HG03064 (cell line): ENCODE measurements around the gene ZNF532.
A peak's percentile ranks its signal among the peaks of the same experiment; 100 is the strongest.

Source experiments
- ATAC-seq: cut with Tn5 transposase; IDR thresholded peaks from one replicate; pipeline ENCODE4 v1.9.1; 2021; ENCODE audit warnings: low read depth; ENCODE audit not compliant: unreplicated experiment

The ZNF532 gene

DNA sequence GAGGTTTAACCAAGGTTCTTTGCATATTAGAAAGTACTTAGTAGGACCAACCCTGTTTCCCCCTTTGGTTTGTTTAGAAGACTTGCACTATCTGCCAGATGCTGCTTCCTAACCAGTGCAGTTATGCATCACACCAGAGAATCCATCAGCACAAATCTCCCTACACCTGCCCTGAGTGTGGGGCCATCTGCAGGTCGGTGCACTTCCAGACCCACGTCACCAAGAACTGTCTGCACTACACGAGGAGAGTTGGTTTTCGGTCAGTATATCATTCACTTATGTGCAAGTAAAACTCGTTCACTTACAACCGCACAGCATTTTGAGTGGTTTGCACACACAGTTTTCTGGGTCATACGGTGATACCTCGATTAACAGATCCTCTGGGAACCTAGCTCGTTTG is 69.7 kb downstream of the ZNF532 start:
- ATAC-seq = no peak

DNA sequence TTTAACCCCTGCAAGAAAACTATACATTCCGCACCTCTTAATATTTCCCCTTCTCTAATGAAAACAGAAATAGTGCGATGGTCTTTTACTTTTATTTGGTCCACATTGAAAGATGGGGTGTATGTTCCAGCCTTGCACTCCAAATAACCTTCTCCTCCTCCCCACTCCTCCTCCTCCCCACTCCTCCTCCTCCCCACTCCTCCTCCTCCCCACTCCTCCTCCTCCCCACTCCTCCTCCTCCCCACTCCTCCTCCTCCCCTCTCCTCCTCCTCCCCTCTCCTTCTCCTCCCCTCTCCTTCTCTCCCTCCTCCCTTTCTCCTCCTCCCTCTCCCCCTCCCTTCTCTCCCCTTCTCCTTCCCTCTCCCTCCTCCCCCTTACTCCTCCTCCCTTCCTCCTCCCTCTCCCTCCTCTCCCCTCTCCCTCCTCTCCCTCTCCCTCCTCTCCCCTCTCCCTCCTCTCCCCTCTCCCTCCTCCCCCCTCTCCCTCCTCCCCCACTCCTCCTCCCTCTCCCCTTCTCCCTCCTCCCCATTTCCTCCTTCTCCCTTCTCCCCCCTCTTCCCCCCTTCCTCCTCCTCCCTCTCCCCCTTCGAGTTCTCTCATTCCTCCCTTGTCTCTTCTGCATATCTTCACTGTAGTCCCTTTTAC is 70.4 kb downstream of the ZNF532 start:
- ATAC-seq = no peak

DNA sequence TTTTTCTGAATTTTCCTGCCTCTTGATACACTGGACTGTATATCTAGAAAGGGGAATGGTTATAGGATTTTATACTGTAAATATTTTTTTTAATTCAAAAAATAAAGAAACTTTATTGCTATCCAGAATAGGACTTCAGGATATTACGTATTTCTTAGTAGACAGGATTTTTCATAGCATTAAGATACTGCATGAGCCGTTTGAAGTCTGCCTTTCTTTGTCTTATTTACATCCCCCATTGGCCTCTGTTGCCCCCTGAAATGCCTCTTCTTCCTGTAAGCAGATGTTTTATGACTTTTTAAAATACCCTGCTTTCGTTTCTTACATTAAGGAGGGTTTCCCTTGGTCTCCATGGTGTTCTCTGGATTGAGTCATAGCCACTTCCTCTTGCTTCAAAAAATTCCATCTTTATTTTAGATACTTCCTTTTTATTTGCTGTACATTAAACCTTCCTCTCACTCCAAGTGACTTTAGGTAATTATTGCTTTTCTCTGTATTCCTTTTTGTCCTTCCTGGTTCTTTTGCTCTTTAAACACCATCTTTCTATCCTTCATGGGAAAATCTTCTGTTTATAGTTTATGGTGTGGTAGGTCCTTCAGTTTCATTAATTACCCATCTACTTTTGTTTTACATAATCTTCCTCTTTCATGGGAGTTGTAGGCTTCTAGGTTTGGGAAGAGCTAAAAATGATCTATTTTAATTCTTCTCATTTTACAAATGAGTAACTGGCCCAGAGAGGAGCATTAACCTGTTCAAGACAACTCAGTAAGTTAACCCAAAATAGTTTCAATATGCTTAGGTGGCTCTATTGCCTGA is 72.6 kb downstream of the ZNF532 start:
- ATAC-seq = no peak

DNA sequence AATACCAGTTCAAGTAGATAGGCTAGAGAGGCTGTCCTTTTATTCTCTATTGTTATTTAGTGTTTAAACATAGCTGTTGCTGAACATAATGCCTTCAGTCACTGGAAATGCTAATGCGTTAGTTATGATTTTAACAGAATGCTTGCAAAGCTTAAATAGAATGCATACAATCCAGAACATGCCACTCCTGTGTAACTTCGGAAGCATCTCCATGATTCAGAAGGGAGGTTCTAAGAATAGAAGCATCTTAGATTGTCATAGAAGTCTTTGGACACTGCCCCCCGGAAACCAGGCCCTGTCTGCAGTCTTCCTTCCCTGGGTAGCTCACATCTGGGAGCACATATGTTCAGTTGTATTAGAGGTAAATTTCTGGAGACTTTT is 73.2 kb downstream of the ZNF532 start:
- no peak for ATAC-seq

DNA sequence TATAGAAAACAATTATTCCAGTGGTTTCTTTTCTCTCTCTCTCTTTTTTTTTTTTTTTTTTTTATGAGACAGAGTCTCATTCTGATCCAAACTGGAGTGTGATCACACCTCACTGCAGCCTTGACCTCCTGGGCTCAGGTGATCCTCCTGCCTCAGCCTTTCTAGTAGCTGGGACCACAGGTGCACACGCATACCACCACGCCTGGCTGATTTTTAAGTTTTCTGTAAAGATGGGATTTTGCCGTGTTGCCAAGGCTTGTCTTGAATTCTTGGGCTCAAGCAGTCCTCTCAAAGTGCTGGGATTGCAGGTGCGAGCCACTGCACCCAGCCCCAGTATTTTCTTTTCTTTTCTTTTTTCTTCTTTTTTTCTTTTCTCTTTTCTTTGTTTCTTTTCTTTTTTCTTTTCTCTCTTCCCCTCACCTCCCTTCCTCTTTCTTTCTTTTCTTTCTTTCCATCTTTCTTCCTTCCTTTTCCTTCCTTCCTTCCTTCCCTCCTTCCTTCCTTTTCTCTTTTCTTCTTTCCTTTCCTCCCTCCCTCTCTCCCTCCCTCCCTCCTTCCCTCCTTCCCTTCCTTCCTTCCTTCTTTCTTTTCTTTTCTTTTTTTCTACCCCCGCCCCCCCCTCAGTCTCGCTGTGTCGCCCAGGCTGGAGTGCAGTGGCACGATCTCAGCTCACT is 76.9 kb downstream of the ZNF532 start:
- no peak for ATAC-seq

DNA sequence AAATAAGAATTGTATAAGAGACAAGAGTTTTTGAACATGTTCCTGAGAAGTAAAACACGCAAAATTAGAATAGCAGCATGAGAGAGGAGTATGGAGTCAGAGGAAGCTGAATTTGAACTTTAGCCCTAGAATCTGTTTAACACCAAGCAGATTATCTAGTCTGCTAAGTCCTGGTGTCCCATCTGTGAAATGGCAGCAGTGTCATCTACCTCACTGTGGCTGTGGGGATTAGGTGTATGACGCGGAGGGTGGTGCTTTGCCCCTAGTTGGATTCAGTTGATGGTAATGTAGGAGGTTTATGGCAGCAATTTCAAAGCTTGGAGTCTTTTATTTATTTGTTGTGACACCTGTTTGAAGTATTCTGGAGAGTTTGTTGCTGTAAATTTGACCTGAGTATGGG is 79.2 kb downstream of the ZNF532 start:
- no peak for ATAC-seq

DNA sequence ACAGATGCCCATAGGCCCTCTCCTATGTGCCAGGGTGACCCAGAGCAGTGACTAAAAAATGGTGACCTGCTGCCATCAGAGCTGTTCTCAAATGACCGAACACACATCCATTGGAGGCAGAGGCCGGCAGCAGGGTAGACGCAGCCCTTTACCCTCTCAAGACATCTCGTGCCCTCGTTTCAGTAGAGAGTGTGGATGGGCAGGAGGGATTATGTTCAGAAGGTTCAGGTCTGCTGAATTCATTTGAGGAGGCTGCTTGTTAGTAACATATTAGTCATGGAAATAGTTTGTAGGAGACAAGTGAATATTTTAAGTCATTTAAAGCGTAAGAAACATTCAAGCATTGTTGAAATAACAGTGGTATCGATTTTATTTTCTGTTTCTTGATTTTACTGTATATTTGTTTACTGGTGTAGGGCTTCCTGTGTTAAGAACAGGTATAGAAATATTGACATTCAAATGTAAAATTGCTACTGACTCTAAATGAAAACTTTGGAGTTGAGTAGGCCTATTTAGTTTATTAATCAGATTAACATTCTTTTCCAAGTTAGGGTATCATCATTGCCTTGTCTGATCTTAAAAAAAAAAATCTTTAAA is 82.6 kb downstream of the ZNF532 start:
- peak; percentile 30 for ATAC-seq

DNA sequence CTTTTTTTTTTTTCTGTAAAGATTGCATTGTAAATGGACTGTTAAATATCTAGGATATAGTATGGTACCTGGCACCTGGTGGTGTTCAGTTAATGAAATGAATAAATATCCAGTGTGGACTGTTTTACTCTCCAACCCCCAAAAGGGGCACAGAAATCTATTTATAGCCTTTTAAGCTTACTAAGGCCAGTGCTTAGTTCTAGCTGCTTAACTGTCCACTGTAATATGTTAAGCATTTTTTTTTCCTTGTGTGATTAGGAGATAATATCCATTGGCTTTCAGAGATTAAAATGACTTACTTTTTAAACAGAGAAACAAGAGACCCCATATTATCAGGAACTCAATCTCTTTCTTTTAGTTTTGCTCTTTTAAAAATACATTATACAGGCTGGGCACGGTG is 84.4 kb downstream of the ZNF532 start:
- ATAC-seq = no peak

DNA sequence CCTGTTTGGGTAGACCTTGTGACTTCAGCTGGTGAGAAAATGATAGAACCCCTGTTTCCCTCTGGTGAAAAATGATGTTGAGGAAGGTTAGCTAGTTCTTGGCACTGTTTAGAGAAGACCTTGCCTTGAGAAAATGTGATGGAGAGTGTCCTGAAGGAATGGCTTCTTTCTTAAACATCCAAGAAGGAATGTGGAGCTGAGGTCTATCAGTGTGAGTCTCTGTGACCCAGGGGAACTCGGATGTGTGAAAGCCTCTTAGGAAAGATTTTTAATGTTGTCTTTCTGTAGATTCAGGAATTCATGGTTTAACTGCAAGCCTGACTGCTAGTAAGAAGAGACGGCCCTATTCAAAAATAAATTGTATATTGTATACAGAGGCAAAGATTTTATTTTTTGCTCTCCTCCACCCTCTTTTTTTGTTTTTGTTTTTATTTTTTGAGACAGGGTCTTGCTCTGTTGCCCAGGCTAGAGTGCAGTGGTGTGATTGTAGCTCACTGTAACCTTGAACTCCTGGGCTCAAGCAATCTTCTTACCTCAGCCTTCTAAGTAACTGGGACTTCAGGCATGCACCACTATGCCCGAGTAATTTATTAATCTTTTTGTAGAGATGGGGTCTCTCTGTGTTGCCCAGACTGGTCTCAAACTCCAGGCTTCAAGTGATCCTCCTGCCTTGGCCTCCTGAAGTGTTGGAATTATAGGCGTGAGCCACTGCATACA is 87.5 kb downstream of the ZNF532 start:
- no peak for ATAC-seq

DNA sequence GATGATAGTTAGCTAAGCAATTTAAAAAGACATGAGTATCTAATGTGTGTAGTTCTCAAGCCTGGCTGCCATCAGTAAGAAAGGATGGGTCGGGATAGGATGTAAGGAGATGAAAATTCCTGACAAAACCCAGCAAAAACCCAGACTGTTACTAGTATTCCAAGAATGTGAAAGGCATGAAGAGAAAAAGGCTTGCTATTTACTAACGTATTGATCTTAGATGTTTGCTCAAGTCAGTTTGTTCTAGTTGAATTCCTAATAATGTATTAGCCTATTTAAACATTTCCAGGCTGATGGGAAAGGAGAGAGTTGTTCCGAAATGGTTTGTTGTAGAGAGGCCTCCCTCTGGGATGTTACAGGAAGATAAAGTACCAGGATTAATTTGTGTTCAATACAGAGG is 88.2 kb downstream of the ZNF532 start:
- no peak for ATAC-seq

DNA sequence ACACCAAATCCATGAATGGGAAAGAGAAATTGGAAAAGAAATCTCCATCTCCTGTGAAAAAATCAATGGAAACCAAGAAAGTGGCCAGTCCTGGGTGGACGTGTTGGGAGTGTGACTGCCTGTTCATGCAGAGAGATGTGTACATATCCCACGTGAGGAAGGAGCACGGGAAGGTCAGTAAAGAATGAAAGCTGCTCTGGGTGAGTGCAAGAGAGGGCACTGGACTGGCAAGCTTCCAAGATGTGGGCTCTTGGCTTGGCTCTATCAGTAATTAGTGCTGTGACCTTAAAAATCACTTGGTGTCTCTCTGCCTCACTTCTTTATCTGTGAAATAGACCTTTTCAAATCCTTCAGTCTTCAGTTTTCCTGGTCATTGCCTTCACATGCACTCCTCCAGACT is 89.0 kb downstream of the ZNF532 start:
- no peak for ATAC-seq

DNA sequence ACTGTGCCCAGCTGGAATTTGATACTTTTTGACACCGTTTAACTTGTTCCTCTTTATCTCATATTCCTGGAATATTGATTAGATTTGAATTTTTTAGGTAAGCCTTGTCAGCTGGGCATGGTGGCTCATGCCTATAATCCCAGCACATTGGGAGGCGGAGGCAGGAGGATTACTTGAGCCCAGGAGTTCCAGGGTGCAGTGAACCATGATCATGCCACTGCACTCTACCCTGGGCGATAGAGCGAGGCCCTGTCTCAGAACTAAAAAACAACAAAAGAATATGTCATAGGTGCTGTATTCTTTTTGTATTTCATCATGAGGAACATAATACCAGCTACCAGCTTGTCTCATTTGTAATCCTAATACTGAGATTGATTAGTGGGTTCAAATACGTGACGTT is 90.3 kb downstream of the ZNF532 start:
- no peak for ATAC-seq

DNA sequence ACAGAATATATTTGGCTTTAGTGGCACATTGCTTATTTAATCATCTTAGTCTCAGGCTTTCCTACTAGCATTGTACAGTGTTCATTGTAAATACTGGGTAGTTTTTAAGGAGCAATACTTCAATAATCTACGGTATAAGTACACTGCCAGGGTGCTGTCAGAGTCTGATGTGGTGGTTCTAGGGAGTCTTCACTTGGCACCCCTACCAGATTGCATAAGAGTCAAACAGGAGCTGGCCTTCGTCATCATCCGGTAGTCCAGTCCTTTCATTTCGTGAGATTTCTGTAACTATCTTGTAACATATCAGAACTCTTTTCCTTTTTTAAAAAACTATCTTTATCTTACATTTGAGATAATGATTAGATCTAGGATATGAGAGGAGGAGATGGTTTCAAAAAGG is 91.1 kb downstream of the ZNF532 start:
- ATAC-seq = no peak

DNA sequence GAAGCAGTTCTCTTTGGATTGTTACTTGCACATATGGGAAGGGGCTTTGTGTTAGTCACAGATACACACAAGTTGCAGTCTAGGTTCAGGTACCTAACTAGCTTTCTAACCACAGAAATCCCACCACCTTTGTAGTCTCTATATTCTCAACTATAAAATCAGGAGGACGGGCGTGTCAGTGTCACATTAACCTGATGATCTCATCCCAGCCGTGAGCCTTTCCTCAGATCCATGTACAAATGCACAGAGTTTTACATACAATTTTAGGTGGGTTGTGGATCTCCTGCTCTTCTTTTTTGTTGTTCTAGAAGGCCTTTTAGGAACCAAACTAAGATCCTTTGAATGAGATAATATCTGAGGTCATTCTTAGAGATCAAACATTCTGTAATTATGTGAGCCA is 94.0 kb downstream of the ZNF532 start:
- no peak for ATAC-seq

DNA sequence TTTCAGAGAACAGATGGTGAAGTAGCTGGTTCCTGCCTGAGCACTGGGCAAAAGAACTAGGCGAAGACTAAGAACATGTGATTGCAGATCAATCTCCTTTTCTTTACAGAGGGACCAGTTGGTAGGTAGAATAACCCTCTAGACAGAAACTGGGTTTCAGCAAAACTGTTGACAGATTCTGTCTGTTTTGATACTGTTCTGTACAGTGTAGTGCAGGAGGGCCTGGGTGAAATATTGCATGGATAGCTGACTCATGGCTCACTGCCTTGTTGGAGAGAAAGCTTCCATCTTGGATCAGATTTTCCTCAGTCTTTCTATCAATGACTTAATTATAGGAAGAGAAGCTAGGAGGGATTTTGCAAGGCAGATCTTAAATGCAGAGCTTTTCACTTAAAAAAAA is 95.8 kb downstream of the ZNF532 start:
- no peak for ATAC-seq

DNA sequence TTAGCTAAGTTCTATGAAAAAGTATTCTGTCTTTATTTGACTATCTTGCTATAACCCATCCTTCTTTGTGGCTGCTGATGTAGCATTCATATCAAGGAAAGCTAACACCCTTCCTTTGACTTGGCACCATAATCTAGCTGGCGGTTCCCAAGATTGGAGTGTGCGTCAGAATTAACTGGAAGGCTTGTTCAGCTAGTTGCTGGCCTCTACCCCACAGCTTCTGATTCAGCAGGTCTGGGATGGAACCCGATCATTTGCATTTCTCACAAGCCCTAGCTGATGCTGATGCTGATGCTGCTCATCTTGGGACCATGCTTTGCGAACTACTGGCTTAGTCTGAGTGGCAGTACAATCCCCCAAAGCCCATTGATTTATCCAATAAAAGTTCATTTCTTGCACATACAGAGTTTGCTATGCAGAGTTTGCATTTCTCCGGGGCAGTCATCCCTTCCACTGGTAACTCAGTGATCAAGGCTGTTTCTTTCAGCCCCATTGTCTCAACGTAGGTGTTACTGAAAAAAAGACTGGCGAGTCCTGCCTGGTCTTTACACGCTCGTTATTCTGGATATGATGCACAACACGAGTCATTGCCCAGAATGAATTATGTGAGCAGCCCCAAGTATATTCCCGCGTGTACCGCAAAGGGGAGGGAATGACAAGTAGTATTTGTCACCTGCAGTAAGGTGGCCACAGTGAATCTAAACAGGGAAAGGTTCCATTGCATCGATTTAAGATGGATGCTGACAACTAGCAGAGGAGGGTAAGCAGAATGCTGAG is 96.5 kb downstream of the ZNF532 start:
- no peak for ATAC-seq

DNA sequence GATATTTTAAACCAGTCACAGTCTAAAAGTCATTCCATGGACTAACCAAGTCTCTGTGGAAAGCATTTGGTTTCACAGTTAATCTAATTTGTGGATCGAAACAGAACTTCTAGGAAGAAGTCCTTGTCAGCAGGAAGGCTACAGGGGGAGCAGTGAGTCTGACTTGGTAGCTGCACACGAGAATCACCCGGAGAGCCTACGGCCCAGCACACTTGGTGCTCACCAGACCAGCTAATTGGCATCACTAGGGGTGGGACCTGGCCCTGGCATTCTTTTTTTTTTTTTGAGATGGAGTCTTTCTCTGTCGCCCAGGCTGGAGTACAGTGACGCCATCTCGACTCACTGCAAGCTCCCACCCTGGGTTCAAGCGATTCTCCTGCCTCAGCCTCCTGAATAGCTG is 97.7 kb downstream of the ZNF532 start:
- no peak for ATAC-seq

DNA sequence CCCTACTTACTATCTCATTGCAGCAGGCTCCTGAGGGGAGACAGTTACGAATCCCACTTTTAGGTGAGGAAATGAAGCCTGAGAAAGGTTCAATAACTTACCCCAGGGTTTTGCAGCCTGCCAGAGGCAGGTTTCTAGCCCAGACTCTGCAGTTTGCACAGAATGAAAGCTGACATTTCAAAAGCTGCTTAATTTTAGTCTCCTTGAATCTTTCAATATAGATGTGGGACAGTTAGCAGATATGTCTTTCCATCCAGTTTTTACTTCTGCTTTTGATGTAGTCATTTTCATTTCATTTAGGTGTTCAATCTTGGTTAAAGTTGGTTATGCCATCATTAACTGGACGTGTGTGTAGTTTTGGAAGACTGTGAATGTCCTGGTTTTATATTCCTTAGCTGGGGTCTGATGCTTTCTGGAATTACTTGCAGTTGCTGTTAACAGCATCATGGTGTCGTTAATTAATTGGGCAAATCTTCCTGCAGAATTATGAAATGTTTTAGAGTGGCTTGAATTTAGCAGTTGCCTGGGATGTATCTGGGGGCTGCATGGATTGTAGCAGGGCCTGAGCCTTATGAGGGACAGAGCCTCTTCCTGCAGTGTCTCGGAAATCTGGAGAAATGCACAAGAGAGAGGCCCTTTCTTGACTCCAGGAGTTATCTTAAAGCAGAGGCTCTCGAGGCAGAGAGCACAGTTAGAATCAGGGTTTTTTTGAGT is 100.8 kb downstream of the ZNF532 start:
- ATAC-seq = no peak

DNA sequence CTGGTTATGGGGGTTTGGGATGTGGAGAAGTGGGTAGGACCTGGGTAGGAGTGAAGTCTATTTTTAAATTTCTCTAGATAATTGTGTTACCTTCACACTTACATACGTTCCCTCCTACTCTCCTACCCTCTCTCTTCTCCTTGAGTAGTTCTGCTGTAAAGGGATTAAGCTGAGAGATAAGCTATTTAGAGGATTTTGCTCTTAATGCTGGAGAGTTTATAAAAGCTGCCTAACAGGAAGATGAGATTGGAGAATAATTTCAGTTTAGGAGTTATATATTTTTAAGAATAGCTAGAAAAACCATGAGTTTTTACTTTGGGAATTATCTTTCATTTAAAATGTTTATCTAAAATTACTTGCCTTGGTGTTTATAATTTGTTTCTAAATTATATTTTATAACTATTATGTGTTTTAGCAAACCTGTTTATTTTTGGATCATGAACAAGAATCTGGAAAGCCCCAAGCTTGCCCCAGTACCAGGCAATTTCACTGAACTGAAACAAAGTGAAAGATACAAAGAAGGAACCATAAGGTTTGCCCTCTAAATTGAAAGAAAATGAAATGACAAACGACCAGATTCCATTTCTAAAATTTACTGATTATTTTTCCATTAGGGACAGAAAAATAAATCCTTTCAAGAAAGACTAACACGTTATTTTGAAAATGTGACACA is 101.5 kb downstream of the ZNF532 start:
- no peak for ATAC-seq
